ENCODE data around the gene ADAM20.
"Not testable (repeated sequence)": the region's sequence is repeated elsewhere in the genome, so short reads cannot be mapped to it uniquely, and the experiment has no call there.

The ADAM20 gene
- 0.22 to 0.30 reads per million in 2 experiments for total RNA-seq

DNA sequence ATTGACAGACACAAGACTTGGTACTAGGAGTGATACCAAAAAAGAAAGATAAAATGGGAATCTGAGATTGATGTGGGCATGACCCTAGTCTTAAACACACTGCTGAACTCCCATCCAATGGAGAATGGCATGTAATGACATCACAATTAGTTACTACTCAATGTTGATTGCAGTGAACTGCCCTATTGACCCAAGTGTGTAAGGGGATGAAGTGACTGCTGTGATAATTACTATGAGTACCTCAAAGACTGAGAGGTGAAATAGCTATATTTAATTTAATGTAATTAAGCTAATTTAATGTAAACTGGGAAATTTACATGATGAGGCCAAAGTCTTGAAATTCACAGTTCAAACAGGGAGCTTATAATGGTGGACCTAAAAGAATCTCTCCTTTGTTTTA is at the start of gene ADAM20:
TSS of gene ADAM20 (minus strand) at position 101 of the 400 bp plus-strand sequence. CDS start 10,247 bp downstream, outside the sequence.
- no peak for DNase-seq (ENCODE audit: low read depth)

DNA sequence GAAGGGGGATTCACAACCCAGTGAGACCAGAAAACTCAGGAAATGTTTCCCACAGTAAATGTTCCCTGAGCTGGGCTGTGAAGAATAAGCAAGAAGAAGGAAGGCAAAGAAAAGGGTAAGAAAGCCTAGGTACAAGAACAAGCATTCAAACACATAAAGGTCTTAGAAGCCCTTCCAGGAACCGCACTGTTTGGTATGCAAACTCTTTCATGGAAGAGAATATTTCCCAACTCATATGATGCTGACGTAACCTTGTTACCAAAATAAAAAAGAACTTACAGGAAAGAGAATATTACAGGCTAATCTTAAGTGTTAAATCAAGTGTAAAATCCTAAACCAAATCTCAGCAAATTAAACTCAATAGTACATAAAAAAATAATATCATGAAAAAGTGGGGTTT is 42.1 kb upstream of the ADAM20 start:
- no peak for DNase-seq (ENCODE audit: low read depth)

DNA sequence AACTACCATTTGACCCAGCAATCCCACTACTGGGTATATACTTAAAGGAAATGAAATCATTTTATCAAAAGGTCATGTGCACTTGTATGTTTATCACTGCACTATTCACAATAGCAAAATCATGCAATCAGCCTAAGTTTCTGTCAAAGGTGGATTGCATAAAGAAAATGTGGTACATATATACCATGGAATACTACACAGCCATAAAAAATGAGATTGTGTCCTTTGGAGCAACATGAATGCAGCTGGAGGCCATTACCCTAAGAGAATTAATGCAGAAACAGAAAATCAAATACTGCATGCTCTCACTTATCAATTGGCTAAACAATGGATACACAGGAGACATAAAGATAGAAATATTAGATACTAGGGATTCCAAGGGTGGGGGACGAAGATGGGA is 38.2 kb upstream of the ADAM20 start:
- DNase-seq (ENCODE audit: low read depth), result no peak

DNA sequence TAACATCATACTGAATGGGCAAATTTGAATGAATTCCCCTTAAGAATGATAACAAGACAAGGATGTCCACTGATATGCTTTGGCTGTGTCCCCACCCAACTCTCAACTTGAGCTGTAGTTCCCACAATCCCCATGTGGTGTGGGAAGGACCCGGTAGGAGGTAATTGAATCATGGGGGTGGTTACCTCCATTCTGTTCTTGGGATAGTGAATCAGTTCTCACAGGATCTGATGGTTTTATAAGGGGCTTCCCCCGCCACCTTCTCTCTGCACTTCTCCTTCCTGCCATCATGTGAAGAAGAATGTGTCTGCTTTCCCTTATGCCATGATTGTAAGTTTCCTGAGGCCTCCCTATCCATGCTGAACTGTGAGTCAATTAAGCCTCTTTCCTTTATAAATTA is 36.3 kb upstream of the ADAM20 start:
- no peak for DNase-seq (ENCODE audit: low read depth)

DNA sequence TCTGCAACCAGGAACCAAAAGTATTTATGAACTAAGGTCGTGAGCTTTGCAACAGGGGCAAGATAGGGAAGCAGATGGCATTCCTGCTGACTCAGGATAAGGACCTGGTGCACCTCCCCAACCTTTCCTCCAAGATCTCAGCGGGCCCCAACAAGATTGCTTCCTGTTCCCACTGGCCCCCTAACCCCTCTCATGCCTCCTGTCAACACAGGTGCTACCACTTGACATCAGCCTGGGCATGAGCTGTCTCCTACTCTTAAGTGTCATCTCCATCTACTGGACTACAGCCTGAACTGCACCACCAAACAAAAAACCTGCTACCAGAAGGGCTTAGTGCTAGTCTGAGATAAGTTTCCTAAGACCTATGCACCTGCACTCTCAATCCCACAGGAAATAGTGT is 33.0 kb upstream of the ADAM20 start:
- no peak for DNase-seq (ENCODE audit: low read depth)

DNA sequence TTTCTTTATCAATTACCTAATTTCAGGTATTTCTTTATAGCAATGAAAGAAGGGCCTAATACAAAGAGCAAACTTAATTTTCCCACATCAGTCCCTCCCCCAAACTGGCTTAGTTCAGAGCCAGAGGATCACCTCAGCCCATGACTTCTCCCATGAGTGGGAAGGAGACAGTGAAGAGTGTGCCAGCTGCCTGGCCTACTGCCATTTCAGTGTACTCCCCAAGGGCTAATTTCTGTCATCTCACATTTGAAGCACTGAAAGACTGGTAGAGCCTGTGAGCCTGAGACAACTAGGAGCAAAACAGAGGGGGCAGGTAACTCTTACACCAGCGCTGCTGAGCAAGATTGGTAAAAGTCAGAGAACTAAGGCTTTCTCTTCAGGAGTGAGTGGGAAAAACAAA is 29.1 kb upstream of the ADAM20 start:
- DNase-seq (ENCODE audit: low read depth), result no peak

DNA sequence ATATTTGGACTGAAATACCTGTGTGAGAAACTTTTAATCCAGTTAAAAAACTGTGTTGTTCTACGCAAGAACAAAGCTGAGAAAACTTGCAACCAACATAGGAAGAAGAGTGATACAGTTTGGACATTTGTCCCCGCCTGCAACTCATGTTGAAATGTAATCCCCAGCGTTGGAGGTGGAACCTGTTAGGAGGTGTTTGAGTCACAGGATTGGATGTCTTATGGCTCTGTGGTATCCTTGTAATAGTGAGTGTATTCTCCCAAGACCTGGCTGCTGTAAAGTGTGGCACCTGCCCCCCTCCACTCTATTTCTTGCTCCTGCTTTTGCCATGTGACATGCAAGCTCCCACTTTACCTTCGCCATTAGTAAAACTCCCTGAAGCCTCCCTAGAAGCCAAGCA is 28.6 kb upstream of the ADAM20 start:
- no peak for DNase-seq (ENCODE audit: low read depth)

DNA sequence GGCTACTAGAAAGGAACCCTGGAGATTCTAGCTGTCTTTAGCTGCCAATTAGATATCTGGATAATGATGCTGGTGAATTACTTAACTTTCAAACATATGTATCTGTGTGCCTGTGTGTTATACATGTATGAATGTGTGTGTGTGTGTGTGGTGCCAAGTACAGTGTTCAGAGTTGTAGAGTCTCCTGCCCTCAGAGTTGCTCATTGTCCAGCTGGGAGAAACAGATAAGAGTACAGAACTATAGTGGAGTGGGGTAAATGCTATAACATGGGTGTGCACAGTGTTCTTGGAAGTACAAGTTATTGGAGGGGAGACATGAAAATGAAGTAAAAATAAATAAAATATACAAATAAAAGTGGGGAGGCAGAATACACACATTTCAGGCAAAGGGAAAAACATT is 23.6 kb upstream of the ADAM20 start:
- DNase-seq (ENCODE audit: low read depth), result no peak

DNA sequence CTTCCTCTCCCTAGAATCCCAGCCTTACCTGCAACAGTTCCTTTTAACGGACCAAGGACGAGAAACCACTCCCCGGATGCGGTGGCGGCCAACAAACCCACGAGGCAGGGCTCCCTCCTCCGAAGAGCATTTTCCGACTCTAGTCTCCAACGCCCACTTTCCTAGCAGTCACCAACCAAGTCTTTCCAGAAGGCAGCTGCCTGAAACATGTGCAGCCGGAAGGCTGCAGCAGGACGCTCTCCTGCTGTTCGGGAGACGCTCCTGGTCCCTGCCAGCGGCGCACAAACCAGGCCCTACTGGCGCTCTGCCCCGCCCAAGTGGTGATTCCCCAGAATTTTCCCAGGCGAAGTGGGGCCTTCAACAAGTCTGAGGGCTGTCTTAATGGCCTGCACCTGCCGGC is 21.1 kb upstream of the ADAM20 start:
- DNase-seq (ENCODE audit: low read depth), result no peak

DNA sequence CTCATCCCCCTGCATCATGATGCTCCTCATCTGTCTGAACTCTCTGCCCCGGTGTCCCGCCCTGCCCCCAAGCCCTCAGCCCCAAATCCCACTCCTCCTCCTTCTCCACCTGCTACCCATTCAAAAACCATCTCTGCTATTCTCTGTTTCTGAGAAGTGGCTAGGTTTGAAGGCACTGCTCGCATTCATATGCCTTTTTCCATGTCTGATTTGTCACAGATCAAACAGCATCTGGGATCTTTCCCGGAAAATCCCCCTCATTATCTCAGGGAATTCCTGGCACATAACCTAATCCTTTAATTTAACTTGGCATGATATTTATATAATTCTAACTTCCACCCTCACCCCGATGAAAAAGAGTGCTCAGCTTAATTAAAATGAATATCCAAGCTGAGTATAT is 3.3 kb upstream of the ADAM20 start:
- no peak for DNase-seq (ENCODE audit: low read depth)

DNA sequence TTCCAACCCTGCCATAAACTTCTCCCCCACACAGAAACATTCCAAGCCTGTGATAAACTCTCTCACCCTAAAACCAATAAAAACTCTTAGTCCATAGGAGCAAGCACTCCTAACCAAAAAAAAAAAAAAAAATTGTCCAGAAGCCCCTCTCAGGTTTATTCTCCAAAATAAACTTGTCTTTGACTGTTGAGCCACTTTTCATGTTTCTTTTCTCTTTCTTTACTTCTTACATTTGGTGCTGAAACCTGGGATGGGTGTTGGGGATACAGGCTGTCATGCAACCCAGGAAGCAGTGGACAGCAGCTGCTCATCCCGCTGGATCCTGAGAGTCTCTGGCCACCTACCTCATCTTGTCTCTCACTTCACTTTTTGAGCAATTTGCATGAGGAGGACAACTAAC is 2.0 kb upstream of the ADAM20 start:
- no peak for DNase-seq (ENCODE audit: low read depth)

DNA sequence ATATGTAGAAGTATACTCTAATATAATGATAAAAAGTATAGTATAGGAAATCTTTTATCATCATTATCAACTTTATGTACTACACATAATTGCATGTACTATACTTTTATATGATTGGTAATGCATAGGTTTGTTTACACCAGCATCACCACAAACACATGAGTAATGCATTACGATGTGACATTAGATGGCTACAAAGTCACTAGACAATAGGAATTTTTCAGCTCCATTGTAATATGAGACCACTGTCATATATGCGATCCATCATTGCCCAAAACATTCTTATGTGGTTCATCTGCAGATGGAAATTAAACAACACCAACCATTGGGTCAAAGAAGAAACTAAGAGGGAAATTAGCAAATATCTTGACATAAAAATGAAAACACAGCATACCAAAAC is 4.4 kb downstream of the ADAM20 start:
- no peak for DNase-seq (ENCODE audit: low read depth)

DNA sequence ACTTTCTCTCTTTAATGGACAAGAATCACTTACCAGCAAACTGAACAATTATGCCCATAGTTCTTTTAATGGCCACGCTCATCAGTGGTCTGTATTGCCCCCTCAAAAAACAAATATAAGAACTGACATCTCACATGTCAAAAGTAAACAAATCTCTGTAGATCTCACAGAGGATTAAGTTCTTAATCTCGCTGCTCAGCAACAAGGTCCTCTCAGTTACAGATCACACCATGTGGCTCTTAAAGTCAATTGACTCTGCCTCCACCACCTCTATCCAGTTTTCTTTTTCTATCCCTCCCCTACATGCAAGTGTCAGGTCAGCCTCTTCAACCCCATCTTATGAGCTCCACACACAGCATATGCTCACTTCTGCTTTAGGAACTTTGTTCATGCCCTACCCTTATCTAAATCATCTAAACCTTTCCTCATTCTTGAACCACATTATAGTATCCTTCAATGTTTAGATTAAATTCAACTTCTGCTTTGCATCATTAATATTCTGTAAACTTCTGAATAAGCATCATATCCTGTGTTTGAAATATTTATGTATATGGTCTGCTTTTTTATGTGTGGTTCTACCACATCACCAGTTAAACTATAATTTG is 7.2 kb downstream of the ADAM20 start:
- no peak for DNase-seq (ENCODE audit: low read depth)

DNA sequence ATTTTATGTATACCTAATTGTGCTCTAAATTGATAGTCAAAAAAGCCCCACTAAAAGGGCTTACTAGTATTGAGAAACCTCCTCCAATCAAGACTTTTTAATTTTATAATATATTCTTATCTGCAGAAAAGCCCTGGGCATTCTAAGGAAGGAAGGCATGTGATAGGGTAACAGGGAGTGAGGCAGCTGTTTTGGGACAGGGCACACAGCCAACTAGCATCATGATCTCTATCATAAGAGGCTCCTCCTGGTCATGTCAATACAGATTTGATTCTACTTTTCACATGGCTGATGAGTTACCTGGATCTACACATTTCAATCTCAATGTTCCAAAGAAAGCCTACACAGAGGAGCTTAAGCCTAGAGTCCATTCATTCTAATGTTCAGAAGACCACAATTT is 9.1 kb downstream of the ADAM20 start:
- no peak for DNase-seq (ENCODE audit: low read depth)

DNA sequence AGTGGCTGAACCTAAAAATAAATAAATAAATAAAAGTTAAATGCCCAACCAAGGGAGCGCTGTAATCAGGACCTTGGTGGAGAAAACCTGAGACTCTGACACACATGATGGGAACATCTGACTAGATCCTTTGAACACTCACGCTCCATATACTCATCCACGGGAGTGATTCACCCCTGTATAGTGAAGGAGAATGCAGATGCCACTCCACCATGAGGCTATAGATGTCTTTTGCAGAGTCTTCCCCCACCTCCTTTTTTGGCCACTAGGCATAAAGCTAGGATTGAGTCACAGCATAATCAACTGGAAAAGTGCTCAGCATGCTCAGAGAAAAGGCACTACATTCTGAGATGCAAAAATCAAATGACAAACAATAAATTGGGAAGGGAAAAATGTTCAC is 19.0 kb downstream of the ADAM20 start:
- no peak for DNase-seq (ENCODE audit: low read depth)

DNA sequence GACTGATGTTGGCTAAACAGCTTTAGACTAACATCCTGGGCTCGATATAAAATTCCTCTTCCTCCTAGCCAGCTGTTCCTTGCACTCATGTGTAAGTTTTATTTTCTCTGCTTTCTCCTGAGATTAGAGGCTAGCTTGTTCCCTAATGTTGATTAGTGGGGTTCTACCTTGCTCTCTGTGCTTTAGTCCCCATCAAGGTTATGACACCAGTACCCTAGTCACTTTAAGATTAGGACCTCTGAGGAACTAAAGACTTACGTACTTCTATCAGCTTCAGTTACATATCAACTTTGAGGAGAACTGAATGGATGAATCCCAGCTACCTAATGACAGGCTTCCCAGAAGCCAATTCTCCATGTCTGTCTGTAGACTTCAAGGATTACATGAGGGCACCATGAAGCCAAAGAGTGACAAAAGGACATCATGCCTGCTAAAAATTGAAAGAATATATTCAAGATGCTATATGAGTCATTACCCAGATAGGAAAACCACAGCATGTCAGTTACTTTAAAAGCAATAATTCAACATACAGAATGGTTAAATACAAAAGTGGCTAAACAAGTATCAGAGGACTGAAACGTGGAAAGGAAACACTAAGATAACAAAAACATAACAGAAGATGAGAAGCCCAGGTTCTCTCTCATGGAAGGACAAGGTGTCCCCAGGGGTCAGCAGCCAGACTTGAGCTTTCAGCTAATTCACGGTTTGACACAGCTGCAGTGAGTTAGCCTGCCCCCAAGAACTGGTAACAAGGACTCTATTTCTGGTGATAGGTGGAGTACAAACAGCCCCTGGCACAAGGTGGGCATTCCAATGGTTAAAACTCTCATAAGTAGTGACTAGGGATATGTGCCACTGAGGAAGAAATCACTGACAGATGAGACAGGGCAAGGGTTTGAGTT is 20.4 kb downstream of the ADAM20 start:
- DNase-seq (ENCODE audit: low read depth), result no peak

DNA sequence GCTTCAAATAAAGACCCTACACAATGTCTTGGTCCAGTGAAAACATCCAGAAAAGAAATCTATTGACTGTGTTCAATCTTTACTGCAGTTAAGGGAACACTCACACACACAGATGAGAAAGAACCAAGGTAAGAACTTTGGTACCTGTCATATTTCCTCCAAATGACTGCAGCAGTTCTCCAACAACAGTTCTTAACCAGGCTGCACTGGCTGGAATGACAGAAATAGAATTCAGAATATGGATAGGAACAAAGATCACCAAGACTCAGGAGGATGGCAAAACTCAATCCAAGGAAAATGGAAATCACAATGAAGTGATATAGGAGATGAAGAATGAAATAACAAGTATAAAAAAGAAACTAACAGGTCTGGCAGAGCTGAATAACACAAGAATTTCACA is 36.6 kb downstream of the ADAM20 start:
- no peak for DNase-seq (ENCODE audit: low read depth)

DNA sequence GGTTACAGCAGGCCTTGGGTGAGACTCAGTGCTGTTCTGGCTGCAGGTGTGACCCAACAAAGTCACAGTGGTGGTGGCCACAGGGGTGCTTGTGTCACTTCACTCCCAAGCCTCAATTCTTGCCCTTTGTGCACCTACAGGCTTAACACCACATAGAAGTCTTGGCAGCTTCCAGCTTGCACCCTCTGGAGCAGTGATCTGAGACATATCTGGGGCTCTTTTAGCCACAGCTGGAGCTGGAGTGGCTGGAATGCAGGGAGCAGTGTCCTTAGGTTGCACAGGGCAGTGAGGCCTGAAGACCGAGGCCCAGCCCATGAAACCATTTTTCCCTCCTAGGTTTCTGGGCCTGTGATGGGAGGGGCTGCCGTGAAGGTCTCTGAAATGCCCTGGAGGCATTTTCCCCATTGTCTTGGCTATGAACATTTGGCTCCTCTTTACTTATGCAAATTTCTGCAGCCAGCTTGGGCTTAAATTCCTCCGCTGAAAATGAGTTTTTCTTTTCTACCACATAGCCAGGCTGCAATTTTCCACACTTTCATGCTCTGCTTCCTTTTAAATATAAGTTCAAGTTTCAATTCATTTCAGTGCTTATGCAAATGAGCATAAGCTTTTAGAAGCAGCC is 45.1 kb downstream of the ADAM20 start:
- DNase-seq (ENCODE audit: low read depth), result no peak

DNA sequence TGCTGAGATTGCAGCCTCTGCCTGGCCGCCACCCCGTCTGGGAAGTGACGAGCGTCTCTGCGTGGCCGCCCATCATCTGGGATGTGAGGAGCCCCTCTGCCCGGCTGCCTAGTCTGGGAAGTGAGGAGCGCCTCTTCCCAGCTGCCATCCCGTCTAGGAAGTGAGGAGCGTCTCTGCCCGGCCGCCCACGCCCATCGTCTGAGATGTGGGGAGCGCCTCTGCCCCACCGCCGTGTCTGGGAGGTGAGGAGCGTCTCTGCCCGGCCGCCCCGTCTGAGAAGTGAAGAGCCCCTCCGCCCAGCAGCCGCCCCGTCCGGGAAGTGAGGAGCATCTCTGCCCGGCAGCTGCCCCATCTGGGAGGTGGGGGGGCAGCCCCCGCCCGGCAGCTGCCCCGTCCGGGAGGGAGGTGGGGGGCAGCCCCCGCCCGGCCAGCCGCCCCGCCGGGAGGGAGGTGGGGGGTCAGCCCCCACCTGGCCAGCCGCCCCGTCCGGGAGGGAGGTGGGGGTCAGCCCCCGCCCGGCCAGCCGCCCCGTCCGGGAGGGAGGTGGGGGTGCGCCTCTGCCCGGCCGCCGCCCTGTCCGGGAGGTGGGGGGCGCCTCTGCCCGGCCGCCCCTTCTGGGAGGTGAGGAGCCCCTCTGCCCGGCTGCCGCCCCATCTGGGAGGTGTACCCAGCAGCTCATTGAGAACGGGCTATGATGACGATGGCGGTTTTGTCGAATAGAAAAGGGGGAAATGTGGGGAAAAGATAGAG is 57.3 kb downstream of the ADAM20 start:
- DNase-seq (ENCODE audit: low read depth), result not testable (repeated sequence)

DNA sequence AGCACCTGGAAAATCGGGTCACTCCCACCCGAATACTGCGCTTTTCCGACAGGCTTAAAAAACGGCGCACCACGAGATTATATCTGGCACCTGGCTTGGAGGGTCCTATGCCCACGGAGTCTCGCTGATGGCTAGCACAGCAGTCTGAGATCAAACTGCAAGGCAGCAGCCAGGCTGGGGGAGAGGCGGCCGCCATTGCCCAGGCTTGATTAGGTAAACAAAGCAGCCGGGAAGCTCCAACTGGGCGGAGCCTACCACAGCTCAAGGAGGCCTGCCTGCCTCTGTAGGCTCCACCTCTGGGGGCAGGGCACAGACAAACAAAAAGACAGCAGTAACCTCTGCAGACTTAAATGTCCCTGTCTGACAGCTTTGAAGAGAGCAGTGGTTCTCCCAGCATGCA is 59.3 kb downstream of the ADAM20 start:
- not testable (repeated sequence) for DNase-seq (ENCODE audit: low read depth)

DNA sequence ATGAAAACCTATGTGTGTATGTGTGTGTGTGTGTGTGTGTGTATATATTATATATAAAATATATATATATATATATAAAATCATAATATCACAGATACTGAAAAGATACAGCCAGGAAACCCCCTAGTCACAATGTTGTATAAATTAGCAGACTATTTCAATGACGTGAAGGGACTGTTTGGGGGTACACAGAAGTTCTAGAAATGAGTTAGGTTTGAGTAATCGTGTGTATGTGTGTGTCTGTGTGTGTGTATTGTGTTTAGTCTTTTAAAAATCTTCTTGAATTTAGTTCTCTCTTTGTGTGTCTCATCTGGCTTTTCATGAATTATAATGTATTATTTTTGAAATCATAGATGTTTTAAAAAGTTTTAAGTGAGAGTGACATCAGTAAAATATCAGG is 61.0 kb downstream of the ADAM20 start:
- no peak for DNase-seq (ENCODE audit: low read depth)

All from T follicular helper cell (primary cell).